ENCODE measurements around the gene FRAT1.

- TF ChIP-seq CTCF (conservative IDR thresholded peaks at IDR 0.05) (no peak), EZH2 (IDR thresholded peaks at IDR 0.05; ENCODE audit: low read depth) (no peak)
These were observed 17.4 kb downstream of the FRAT1 start for GRCh38 chr10:97336446-97336845.
